22Rv1 (cell line): ENCODE results near the gene FERD3L.
A peak's percentile ranks its signal among the peaks of the same experiment; 100 is the strongest.

Experiments used
- ZFX ChIP-seq: fragments of 450-650 bp; IDR thresholded peaks from 2 replicates; pipeline ENCODE4 v1.6.1; 2017; ENCODE audit warnings: antibody characterized with exemption, borderline replicate concordance
- TF ChIP-seq, protein P1 (sequence below): fragments of 450-650 bp; IDR thresholded peaks from 2 replicates; pipeline ENCODE4 v1.5.1; 2017; ENCODE audit warnings: mild to moderate bottlenecking

DNA sequence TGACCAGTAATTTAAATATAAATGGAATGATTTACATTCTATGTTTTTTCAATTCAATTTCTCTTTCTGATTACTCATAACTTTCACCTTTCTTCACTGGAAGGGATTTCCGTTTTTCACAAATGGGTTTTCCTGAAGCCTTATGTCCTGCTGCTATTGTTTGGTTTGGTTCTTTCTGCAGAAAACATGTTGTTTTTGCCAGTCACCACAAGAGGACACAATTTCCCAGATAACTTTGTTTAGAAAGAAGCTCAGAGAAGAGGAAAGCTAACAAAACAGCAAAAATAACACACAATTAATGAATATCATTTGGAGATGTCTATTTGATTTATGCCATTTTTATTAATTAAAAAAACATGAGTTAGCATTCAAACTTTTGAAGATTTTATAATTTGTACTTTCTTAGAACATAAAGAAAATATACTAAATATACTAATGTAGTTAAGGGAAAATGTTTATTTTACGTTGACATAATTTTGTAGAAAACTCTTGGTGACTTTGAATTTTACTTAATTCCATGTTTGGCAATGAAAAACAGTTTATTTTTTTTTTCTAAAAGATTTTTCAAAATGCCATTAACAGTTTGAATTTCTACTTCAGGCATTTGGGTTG lies 23.1 kb downstream of the FERD3L start:
- TF ChIP-seq, protein P1, sequence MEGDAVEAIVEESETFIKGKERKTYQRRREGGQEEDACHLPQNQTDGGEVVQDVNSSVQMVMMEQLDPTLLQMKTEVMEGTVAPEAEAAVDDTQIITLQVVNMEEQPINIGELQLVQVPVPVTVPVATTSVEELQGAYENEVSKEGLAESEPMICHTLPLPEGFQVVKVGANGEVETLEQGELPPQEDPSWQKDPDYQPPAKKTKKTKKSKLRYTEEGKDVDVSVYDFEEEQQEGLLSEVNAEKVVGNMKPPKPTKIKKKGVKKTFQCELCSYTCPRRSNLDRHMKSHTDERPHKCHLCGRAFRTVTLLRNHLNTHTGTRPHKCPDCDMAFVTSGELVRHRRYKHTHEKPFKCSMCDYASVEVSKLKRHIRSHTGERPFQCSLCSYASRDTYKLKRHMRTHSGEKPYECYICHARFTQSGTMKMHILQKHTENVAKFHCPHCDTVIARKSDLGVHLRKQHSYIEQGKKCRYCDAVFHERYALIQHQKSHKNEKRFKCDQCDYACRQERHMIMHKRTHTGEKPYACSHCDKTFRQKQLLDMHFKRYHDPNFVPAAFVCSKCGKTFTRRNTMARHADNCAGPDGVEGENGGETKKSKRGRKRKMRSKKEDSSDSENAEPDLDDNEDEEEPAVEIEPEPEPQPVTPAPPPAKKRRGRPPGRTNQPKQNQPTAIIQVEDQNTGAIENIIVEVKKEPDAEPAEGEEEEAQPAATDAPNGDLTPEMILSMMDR = peak; percentile 96
- TF ChIP-seq ZFX = no peak
